DMS79 (cell line): ENCODE results near the gene PDE10A.
"Not testable (repeated sequence)": the region's sequence is repeated elsewhere in the genome, so short reads cannot be mapped to it uniquely, and the experiment has no call there.

Source experiments
- DNase-seq: peaks from one replicate; lab custom pipeline; 2025; lab: John Stamatoyannopoulos, UW

The PDE10A gene

DNA sequence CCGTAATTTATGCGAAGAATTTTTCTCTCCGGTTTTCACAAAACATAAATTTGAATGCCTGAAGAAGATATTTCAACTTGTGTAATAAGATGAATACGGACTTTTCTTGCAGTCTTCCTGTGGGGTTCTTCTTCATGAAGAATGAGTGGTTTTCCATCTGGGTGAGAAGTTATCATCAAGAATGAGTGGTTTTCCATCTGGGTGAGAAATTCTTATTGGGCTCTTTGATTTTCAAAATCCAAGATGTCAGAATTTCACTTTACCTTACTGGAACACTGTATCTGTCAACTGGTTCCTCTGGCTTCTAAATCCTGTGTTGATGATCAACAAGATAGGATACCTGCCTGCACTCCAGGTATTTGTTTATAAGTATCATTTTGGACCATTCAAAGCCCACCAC lies 193.6 kb downstream of the PDE10A start:
- DNase-seq: no peak

DNA sequence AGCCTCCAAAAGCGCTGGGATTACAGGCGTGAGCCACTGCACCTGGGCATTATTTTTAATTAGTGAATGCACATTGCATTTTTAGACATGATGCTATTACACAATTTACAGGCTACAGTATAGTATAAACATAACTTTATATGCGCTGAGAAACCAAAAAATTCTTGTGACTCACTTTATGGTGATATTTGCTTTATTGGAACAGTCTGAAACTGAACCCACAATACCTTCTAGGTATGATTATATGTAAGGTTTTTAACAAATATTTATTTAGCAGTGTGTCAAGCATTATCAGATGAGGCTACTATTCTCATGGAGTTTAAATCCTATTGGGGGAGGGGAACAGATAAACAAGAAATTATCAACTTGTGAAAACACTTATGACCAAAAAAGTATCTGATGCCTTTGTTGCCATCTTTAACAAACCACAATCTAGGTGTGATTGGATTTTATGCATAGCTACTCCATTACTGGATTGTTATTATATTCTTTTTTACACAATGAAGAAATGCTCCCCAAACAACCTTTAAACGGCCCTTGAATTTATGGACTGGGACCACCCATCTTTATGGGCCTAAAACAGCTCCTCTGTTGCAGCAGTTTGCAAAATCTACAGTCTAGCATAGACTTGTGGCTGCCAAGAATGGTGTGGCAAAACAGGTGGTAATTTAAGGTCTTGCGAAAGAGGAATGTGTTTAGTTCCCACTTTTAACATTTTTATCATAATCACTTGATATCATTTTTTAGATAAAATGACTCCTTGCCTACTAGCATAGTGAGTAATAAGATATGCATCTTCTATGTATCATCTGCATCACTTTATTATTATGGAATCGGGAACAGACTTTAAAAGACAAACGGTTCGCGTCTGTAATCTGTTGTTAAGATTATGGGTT lies 194.5 kb downstream of the PDE10A start:
- DNase-seq: no peak

DNA sequence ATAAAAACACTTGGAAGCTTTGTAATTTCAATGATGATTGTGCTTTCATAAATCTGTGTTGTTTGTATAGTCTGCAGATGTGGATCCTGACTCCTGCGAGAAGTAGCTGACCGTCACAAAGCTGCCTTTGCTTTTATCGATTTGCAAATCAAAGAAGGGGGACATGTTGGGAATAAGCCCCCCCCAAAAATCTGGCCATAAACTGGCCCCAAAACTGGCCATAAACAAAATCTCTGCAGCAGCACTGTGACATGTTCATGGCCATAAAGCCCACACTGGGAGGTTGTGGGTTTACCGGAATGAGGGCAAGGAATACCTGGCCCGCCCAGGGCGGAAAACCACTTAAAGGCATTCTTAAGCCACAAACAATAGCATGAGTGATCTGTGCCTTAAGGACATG lies 199.5 kb downstream of the PDE10A start:
- DNase-seq: not testable (repeated sequence)

DNA sequence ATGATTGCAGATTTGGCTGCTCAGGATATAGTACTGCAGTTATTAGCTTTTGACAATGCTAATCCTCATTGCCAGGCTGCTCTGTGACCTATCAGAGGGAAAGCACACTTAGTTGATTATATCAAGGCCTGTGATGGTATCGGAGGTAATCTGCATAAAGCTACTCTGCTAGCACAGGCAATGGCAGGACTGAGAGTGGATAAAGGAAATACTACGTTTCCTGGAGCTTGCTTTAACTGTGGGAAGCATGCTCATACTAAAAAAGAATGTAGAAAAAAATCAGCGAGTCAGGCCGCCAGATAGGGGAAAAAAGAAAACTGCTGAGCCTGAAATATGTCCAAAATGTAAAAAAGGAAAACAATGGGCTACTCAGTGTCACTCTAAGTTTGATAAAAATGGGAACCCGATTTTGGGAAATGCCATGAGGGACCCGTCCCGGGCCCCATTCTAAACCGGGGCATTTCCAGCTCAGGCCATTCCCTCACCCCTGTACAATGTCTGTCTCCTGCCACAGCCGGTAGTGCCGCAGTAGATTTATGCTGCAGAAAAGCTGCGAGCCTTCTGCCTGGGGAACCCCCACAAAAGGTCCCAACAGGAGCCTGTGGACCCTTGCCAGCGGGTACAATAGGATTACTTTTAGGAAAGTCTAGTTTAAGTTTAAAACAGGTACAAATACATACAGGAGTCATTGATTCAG lies 203.3 kb downstream of the PDE10A start:
- DNase-seq: not testable (repeated sequence)

DNA sequence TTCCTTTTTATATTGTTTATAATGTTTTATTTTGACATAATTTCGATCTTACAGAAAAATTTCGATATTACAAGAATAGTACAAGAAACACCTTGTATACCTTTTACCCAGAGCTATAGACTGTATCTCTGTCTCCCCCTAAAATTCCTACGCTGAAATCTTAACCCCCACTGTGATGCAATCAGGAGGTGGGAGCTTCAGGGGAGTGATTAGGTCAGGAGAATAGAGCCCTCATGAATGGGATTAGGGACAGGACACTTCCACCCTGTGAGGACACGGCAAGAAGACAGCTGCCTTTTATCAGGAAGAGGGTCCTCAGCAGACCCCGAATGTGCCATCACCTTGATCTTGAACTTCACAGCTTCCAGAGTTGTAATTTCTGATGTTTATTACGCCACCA lies 204.9 kb downstream of the PDE10A start:
- no peak for DNase-seq

DNA sequence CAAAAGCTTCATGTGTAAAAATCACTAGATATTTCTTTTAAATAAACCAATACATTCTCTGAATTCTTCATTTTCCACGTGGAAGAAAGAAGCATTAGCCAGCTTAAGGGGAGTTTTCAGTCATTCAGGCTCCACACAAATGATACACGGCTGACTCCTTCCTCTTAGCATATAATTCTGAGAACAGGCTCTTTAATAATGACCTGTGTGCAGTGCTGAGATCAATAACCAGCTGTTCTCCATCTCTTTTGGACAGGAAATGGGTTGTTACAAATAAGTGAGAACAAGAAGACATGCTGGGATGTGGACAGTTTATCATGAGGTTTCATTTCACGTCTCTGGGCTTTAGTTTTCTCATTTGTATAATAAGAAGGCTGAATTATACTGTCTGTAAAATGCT lies 206.8 kb downstream of the PDE10A start:
- no peak for DNase-seq

DNA sequence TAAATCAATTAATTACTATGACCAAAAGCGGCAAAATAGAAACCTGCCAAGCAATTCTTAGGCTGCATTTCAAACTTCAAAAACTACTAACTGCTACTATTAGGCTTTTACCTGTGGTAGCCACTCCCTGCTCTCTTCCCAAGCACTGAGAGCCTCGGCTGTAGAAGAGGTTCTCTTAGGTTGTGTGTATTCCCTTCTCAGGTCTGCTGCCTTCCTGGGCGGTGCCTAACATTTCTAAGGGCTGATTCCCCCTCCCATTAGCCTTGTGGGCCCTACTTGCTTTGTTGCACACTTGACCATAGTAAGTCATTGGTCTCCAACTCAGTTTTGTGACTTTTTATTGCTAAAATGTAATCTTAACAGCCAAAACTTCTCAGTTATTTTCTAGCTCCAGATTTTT lies 207.6 kb downstream of the PDE10A start:
- DNase-seq: no peak

DNA sequence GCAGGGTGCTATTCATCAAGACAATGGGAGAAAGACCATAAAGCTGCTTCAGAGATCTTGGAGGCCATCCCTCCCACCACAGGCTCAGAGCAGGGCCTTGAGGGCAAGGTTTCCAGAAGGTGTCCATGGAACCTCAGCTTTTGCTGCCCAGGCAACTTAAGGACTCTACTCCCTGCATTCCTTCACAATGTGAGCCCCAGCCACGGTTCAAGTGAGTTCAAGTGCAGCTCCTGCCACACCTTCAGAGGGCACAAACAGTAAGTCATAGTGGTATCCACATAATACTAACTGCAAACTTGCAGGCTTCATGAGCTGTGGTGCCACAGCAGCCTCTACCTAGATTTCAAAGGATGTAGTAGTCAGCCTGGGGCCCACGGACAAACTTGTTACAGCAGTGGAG lies 209.6 kb downstream of the PDE10A start:
- DNase-seq: no peak

DNA sequence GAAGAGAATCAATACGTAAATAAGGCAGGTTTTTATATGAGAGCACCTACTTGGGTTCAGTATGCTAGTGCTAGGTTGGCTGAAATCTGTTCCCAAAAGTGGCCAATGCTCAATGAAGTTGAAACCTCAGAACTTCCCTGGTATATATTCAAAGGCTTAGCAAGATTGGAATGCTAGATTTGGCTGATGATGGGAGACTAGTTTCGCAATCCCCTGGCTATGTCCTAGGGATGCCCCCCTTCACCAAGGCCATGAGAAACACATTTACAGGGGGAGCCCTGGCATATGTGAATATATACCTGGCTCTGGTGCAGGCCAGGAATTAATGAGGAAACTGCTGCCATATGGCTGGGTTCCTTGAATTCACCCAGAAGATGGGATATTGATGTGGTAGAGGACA lies 211.2 kb downstream of the PDE10A start:
- no peak for DNase-seq

DNA sequence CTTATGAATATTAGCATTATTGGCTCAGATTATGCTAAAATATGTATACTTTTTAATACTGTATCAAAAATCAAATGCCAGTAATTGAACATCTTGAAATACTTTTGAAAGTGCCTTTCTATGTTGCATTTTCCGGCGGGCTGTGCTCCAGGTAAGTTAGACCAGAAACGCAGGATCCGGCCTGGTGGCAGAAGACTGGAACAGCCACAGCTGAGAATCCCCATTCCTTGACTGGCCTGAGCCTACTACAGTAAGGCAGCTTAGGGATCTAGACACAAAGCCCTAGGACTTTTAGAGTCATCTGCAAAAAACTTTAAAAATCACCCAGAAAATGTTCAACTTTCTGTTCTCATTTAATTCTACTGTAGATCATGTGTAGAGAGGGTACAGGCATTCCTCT lies 214.8 kb downstream of the PDE10A start:
- DNase-seq: no peak

DNA sequence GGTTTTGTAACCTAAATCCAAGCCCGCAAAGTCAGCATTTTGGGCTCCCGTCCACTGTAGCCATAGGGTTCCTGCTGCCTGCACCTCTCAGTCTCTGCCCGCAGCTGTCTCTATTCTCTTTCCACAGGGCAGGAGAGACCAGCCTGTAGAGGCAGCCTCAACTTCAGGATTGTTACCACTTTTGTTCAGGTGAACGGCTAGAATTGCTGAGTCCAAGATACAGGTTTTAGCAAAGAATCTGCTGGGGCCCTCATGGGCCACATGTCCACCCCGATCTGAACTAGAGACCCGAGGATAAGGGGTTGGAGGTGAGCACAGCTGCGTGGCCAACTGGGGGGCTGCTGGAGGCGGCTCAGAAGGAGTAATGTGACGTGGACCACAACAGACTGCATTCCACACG lies 215.9 kb downstream of the PDE10A start:
- no peak for DNase-seq

DNA sequence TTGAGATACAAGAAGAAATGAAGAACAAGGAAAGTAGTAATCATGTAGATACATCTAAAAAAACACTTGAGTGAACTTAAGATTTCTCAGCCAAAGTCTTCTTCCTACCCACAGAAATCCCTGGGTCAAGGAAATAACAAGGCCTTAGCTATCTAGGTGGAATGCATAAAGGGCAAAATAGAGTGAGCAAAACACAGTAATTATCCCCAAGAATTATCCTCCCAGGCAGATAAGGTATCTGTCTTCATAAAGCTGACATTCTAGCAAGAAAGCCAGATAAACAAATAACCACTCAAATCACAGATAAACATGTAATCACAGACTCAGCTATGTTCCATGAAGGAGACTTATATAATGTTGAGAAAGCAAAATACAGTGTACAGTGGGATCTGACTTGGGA lies 216.7 kb downstream of the PDE10A start:
- no peak for DNase-seq

DNA sequence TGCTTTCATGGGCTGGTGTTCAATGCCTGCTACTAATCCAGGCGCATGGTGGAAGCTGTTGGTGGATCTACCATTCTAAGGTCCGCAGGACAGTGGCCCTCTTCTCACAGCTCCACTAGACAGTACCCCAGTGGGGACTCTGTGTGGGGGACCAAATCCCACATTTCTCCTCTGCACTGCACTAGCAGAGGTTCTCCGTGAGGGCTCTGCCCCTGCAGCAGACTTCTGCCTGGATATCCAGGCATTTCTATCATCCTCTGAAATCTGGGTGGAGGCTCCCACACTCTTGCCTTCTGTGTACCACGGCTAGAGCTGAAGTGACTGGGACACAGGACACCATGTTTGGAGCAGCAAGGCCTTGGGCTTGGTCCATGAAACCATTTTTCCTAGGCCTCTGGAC lies 219.6 kb downstream of the PDE10A start:
- DNase-seq: no peak

DNA sequence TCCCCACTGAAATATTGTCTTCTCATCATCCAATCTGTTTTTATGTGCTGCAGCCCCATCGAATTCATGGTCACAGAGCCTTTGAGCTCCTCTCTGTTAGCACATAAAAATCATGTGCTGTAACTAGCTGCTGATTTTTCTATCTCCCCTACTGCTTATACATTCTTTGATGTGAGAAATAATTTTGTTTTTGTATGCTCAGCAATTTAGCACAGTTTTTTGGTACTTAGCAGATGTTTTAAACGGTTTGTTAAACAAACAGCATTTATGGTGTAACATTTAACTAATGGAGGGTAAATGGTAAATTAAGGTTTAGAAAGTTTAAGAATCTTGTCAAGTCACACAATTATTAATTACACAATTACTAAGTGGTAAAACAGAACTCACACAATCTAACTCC lies 221.9 kb downstream of the PDE10A start:
- no peak for DNase-seq

DNA sequence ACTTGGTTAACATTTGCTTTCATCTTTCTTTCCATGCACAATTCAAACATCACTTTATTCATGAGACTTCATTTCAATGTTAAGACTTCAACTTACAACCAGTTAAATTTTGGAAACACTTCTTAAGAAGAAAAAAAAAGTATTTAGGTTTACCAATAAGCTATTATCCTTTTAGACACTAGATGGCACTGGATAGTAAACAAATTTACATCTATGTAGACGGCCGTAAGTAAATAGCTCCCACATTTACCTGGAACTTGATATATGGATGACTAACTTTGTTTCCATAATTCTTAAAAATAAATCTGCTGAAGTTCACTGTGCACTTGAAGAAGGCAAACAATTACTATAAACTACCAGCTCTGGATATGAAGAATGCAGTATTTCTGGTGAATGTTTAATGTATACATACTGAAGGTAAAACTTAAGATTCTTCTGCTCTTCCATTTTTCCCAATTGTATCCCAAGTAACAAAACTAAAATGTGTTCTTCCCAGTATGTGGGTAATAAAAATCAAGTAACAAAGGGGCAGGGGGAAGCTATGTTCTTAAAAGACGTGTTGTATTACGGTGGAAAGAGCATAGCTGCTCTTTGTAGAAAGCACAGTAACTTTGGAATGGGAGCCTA lies 223.0 kb downstream of the PDE10A start:
- no peak for DNase-seq

DNA sequence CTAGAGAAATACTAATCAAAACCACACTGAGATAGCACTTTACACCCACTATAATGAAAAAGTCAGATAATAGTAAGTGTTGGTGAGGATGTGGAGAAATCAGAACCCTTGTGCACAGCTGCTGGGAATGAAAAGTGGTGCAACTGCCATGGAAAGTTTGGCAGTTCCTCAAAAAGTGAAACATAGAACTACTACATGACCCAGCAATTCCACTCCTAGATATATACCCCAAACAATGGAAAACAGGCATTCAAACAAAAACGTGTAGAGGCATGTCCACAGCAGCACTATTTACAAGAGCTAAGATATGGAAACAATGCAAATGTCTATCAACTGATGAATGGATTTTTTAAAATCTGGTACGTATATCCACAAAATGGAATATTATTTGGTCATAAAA lies 236.1 kb downstream of the PDE10A start:
- no peak for DNase-seq

DNA sequence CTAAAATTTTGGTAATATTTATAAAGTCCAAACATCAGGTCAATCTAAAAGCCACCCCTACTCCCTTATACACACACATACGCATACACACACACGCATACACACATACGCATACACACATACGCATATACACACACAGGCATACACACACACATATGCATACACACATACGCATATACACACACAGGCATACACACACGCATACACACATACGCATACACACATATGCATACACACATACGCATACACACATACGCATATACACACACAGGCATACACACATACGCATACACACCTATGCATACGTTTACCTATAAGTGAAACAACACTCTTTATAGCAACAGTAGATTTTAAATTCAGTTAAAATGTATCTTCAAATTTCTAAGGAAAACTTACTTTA lies 240.8 kb downstream of the PDE10A start:
- DNase-seq: no peak

DNA sequence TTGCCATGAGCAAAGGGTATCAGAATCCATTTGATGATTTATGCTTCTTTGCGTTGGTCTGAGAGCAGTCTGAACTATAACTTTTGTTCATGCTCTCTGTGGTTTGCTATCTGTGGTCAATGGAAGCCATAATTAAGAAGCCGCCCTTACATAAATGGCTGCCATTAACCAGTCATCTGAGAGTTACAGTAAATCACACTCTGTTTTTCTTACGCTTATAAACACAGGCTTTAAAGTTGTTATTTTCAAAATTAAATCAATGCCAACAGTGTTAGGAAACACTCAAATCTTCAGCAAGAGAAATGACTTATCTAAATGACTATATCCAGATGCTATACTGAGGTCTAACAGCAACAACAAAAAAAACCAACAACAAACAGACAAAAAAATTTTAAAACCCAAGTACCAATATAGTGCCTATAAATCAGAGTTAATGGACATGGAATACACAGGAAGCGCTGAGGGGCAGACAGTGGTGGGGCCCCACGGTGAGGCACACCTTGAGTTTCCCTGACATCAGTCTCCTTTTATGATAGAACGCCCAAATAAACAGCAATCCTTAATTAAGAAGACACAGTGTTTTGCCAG lies 245.7 kb downstream of the PDE10A start:
- DNase-seq: no peak

DNA sequence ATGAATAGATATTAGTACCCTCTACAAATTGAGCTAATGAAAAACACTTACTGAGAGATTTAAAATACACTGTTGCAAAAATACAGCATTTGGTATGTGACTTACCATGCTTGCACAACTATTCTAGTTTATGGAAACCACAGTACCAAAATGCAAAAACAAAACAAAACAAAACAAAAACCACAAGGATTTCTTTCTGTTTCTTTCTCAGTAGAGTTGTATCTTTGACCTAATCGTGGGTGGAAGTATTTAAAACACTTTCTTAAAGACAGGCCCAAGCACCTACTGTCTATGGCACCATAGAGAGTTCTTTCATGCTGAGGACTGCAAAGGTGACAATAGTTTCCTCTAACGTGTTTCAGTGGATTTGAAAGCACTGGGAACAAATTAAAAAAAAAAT lies 258.3 kb downstream of the PDE10A start:
- DNase-seq: no peak

DNA sequence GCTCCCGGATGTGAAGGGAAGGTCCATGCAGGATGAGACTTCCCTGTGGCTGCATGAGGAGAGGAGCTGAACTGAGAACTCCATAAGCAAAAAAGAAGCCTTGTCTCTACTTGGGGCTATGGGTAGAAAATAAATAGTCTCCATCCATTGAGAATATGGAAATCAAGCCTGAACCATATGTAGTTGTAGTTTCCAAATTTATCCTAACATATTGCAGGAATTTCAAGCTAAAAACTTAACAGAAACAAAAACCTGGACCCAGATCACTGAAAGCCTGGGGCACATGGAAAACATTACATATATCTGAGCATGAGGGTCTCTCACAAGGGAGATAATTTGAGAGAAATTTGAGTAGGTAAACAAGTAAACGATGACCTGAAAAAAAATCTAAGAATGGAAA lies 258.7 kb downstream of the PDE10A start:
- DNase-seq: no peak

DNA sequence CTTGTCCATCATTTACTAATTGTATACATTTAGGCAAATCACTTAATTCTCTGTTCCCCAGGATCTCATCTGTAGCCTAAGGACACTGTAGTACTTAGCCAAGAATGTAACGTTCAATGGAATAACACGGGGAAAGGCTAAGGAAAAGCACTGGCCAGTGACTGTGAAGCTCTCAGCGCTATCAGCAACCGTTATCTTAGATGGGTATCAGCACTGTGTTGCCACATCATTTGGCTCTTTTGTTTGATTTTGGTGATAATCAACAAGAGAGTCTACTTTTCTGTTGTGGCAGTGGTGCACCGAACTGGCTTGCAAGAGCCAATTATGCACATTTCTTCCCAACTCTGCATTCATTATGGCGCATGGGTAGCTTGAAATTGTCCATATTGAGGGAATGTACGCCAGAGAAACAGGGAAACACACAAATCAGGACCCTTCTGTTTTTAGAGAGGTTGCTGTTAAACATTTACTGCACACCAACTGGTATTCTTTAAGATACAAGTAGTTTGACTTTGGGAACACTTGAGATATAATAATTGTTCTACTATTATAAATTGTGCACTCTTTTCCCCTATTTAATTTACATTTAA lies 259.9 kb downstream of the PDE10A start:
- DNase-seq: no peak

DNA sequence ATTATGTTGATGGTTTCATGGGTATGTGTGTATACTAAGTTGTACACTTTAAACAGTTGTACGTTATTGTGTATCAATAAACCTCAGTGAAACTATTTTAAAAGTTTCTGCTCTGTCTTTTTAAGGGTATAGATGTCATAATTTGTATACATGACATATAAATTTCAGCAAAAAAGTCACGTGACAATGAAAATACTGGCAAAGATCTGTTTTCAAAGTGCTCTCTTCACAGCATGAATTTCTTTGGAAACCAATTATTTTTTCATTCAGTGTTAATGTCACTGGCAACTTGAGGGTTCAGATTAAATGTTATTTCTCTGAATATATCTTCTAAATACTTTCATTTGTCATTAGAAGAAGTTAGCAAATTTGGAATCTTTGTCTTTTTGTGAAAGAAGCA lies 261.9 kb downstream of the PDE10A start:
- no peak for DNase-seq
